Heart left ventricle (tissue), 13 donors: ENCODE measurements around the gene OR8K3.

Experiments used
- POLR2A ChIP-seq, 2 donors: fragments of 450-650 bp; IDR thresholded peaks; one replicate each; pipeline ENCODE4 v1.6.1; 2017; ENCODE audit warnings: antibody characterized with exemption in 2 of 2, mild to moderate bottlenecking in 2 of 2, moderate library complexity in 2 of 2
- TF ChIP-seq, protein P1 (sequence below), 12 donors: fragments of 200-600 bp; sonication (generic) in 4 of 12; IDR thresholded peaks; one replicate each; pipeline versions ENCODE4 v1.5.0 to v1.8.0; 2018 to 2022; ENCODE audit warnings: antibody characterized with exemption in 12 of 12, mild to moderate bottlenecking in 5 of 12
- donor health status: ischemic (EF 13 %, LVEDD 7.1; RV severe dilation, severe dysfunction).
- donor health status: DM: no; HTN: yes; CAD: no.
- donor health status: DM: no; HTN: no; CAD: no.
- donor health status: ischemic (EF 25% LVEDD 6.9; RV normal size, moderate dysfunction).
- donor health status: ischemic (EF 25% LVEDD 5.7; RV mildly dilated, moderate dysfunction).
- donor health status: ischemic (EF 35%, LVEDD 5.7; RV mildly dilated, moderate dysfunction).
- donor health status: nonischemic (EF 11% LVEDD 7.7; RV severe dilation, severe dysfunction).
- donor health status: DM: yes; HTN: yes; CAD: no.
- donor health status: PGD.
- donor health status: ischemic (EF 29% LVEDD 5.4; RV normal size, mild dysfunction).
- donor health status: nonischemic (EF 23%, LVEDD 6.1; RV moderate dilation, normal function).

- TF ChIP-seq, protein P1, sequence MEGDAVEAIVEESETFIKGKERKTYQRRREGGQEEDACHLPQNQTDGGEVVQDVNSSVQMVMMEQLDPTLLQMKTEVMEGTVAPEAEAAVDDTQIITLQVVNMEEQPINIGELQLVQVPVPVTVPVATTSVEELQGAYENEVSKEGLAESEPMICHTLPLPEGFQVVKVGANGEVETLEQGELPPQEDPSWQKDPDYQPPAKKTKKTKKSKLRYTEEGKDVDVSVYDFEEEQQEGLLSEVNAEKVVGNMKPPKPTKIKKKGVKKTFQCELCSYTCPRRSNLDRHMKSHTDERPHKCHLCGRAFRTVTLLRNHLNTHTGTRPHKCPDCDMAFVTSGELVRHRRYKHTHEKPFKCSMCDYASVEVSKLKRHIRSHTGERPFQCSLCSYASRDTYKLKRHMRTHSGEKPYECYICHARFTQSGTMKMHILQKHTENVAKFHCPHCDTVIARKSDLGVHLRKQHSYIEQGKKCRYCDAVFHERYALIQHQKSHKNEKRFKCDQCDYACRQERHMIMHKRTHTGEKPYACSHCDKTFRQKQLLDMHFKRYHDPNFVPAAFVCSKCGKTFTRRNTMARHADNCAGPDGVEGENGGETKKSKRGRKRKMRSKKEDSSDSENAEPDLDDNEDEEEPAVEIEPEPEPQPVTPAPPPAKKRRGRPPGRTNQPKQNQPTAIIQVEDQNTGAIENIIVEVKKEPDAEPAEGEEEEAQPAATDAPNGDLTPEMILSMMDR (IDR thresholded peaks at IDR 0.05) = no peak
- TF ChIP-seq POLR2A (IDR thresholded peaks at IDR 0.05) = no peak
Observed at GRCh38 chr11:56307836-56308235, 7.1 kb upstream of the OR8K3 start.
